Erythroblast (primary cell): Measurements from ENCODE around the gene CHMP2A.

Source experiments
- DNase-seq, 2 experiments: peaks; one replicate each; lab custom pipeline; 2025; lab: John Stamatoyannopoulos, UW
- GATA1 ChIP-seq: IDR thresholded peaks from 2 replicates; pipeline ENCODE4 v1.6.1; 2011; ENCODE audit warnings: low read depth, mild to moderate bottlenecking, control low read depth, low read length, moderate library complexity
- POLR2A ChIP-seq: IDR thresholded peaks from 2 replicates; pipeline ENCODE4 v1.6.1; 2011; ENCODE audit warnings: mild to moderate bottlenecking, low read length

CHMP2A gene

GRCh38 chr19:58562122-58563033 lies 7.5 kb upstream of the CHMP2A start:
- DNase-seq: no peak
- TF ChIP-seq GATA1 (no peak), POLR2A (peak; percentile 52)

GRCh38 chr19:58561373-58562121 lies 6.6 kb upstream of the CHMP2A start:
- DNase-seq: no peak
- no peak for TF ChIP-seq GATA1
- no peak for TF ChIP-seq POLR2A

- TF ChIP-seq POLR2A (no peak), GATA1 (no peak)
- DNase-seq: no peak
Observed at GRCh38 chr19:58560921-58561320, 6.0 kb upstream of the CHMP2A start.

- DNase-seq: no peak
- TF ChIP-seq POLR2A (no peak), GATA1 (no peak)
Observed at GRCh38 chr19:58560007-58560887, 5.3 kb upstream of the CHMP2A start.

- TF ChIP-seq POLR2A (peak; percentile 87), GATA1 (no peak)
- DNase-seq: no peak
Observed at GRCh38 chr19:58559275-58560006, 4.5 kb upstream of the CHMP2A start.

GRCh38 chr19:58558623-58559274 lies 3.8 kb upstream of the CHMP2A start:
- no peak for DNase-seq
- TF ChIP-seq GATA1 (no peak), POLR2A (no peak)

GRCh38 chr19:58558066-58558622 lies 3.2 kb upstream of the CHMP2A start, which contains the start of gene UBE2M:
Gene UBE2M, minus strand, starts transcription at chr19:58558611. Its CDS starts 230 bp downstream, at chr19:58558381.
- no peak for TF ChIP-seq GATA1
- no peak for TF ChIP-seq POLR2A

GRCh38 chr19:58557221-58558065 lies 2.5 kb upstream of the CHMP2A start:
- TF ChIP-seq POLR2A: no peak
- TF ChIP-seq GATA1: no peak
- DNase-seq: no peak

More at GRCh38 chr19:58558066-58558622, 3.2 kb upstream of the CHMP2A start, which contains the start of gene UBE2M:
- no peak for DNase-seq

GRCh38 chr19:58556622-58557220 lies 1.8 kb upstream of the CHMP2A start:
- TF ChIP-seq GATA1: no peak
- TF ChIP-seq POLR2A: no peak
- no peak for DNase-seq

GRCh38 chr19:58555920-58556621 lies 1.2 kb upstream of the CHMP2A start:
- no peak for TF ChIP-seq POLR2A
- DNase-seq: no peak
